A204.1 (cell line): Measurements from ENCODE around the gene RSRC2.
A peak's percentile ranks its signal among the peaks of the same experiment; 100 is the strongest.
"Not testable (repeated sequence)": the region's sequence is repeated elsewhere in the genome, so short reads cannot be mapped to it uniquely, and the experiment has no call there.

ENCODE experiments used
- FAIRE-seq: peaks from 2 replicates; lab custom pipeline; 2012; peaks lifted over from hg19 to GRCh38; lab: Jason Lieb, UNC

Gene RSRC2

DNA sequence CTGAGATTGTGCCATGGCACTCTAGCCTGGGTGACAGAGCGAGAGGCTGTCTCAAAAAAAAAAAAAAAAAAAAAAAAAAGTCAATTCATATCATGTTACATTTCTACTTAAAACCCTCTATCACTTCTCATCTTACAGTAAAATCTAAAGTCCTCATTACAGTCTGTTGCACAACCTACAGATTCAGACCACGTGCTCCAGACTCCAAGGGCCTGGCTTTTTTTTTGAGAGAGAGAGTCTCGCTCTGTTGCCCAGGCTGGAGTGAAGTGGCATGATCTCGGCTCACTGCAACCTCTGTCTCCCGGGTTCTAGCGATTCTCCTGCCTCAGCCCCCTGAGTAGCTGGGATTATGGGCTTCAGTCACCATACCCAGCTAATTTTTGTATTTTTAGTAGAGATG, 40.4 kb downstream of the RSRC2 start:
- not testable (repeated sequence) for FAIRE-seq

DNA sequence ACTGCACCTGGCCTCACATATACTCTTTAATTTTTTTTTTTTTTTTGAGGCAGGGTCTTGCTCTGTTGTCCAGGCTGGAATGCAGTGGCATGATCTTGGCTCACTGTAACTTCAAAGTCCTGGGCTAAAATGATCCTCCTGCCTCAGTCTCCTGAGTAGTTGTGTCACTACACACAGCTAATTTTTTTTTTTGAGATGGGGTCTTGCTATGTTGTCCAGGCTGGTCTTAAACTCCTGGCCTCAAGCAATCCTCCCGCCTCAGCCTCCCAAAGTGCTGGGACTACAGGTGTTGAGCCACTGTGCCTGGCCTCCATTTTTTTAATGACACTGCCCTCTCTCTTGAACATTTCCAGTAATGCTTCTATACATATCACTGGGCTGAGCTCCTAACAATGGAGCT, 42.4 kb downstream of the RSRC2 start:
- FAIRE-seq, result not testable (repeated sequence)

DNA sequence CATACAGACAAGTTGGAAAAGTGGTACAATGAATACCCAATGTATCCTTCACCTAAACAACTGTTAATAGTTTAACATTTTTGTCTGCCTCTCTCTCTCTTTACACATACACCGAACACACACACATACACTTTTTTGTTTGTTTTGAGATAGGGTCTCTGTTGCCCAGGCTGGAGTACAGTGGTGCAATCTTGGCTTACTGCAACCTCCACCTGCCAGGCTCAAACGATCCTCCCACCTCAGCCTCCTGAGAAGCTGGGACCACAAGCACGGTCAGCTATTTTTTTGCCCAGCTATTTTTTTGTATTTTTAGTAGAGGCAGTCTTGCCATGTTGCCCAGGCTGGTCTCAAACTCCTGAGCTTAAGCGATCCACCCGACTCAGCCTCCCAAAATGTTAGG, 42.8 kb downstream of the RSRC2 start:
- no peak for FAIRE-seq

GRCh38 chr12:122481861-122482260, 44.9 kb downstream of the RSRC2 start:
- FAIRE-seq, result no peak

- no peak for FAIRE-seq
Measured at GRCh38 chr12:122480753-122481152, 46.0 kb downstream of the RSRC2 start.

DNA sequence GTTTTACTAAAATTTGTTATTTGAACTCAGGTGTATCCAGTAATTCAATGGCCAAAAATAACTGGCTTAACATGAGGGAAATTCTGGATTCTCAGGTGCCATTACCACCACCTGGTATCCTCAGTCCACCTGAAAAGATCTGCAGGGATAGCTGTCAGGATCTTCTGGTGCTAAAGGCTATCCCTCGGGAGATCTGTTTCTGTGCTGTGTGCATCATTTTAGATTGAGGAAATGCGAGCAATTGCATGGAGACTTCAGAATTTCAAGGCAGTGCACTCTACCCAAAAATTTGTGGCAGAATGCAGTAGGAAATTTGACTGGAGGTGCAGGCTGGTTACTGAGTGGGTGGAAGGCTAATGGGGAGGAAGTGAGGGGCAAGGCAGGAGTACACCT, 52.4 kb downstream of the RSRC2 start:
- no peak for FAIRE-seq

GRCh38 chr12:122473543-122474323, 53.0 kb downstream of the RSRC2 start:
- FAIRE-seq, result no peak

- FAIRE-seq, result peak; percentile 97
Measured at GRCh38 chr12:122471324-122472226, 55.2 kb downstream of the RSRC2 start.

- FAIRE-seq, result not testable (repeated sequence)
Measured at GRCh38 chr12:122470576-122470975, 56.2 kb downstream of the RSRC2 start.

DNA sequence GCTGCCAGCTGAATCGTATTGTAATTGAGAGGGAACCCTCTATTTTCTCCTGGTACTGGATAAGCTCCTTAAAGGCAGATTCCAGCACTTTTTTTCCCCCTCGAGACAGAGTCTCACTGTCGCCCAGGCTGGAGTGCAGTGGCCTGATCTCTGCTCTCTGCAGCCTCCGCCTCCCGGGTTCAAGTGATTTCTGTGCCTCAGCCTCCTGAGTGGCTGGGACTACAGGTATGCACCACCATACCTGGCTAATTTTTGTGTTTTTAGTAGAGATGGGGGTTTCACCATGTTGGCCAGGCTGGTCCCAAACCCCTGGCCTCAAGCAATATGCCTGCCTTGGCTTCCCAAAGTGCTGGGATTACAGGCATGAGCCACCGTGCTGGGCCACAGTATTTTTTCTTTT, 56.9 kb downstream of the RSRC2 start:
- not testable (repeated sequence) for FAIRE-seq

GRCh38 chr12:122467983-122468382, 58.8 kb downstream of the RSRC2 start:
- FAIRE-seq, result no peak

DNA sequence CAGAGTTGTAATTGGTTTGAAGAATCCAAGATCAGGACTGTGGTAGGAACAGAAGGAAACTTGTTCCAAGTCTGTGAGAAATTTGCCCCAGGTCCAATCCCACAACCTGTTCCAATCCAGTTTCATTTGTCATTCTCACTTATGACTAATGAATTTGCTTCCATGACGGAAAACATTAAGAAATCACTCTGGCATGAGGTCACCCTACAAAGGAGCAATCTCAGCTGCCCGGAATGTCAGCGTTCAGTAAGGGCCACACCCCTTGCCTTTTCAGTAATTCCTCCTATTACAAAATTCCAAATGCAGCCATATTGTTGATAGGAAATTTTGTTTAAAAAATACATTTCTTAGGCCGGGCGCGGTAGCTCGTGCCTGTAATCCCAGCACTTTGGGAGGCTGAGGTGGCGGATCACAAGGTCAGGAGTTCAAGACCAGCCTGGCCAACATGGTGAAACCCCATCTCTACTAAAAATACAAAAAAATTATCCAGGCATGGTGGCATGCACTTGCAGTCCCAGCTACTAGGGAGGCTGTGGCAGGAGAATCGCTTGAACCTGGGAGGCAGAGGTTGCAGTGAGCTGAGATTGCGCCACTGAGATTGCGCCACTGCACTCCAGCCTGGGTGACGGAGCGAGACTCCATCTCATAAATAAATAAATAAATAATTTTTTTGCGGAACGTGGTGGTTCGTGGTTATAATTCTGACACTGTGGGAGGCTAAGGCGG, 62.3 kb downstream of the RSRC2 start:
- FAIRE-seq, result not testable (repeated sequence)

DNA sequence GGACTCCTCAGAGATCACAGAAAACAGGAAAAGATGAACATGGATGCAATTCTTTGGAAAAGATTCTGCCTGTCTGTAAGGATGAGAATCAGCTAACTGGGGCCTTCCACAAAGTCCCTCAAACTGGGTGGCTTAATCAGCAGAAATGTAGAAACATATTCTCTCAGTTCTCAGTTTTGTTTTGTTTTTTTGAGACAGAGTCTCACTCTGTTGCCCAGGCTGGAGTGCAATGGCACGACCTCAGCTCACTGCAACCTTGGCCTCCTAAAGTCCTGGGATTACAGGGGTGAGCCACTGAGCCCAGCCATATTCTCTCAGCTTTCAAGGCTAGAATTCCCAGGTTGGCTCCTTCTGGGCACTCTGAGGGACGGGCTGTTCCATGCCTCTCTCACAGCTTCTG, 66.1 kb downstream of the RSRC2 start:
- FAIRE-seq, result no peak

DNA sequence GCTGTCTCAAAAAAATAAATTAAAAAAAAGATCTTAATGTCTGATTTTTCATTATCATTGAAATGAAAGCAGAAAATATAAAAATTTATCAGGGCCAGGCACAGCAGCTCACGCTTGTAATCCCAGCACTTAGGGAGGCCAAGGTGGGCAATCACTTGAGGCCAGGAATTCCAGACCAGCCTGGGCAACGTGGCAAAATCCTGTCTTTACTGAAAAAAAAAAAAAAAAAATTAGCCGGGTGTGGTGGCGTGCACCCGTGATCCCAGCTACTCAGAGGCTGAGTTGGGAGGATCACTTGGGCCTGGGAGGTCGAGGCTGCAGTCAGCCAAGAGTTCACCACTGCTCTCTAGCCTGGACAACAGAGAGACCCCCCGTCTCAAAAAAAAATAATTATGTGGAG, 66.7 kb downstream of the RSRC2 start:
- FAIRE-seq, result no peak

DNA sequence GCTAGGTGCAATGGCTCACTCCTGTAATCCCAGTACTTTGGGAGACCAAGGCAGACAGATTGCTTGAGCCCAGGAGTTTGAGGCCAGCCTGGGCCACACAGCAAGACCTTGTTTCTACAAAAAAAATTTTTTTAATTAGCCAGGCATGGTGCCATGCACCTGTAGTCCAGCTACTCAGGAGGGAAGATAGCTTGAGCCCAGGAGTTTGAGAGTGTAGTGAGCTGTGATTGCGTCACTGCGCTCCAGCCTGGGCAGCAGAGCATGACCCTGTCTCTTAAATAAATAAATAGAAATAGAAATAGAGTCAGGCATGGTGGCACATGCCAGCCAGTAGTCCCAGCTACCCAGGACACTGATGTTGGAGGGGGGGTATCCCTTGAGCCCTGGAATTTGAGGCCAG, 67.5 kb downstream of the RSRC2 start:
- FAIRE-seq, result no peak

- no peak for FAIRE-seq
Measured at GRCh38 chr12:122458105-122459035, 68.4 kb downstream of the RSRC2 start.

GRCh38 chr12:122457627-122458026, 69.1 kb downstream of the RSRC2 start:
- no peak for FAIRE-seq

- FAIRE-seq, result no peak
Measured at GRCh38 chr12:122454739-122455138, 72.0 kb downstream of the RSRC2 start.

DNA sequence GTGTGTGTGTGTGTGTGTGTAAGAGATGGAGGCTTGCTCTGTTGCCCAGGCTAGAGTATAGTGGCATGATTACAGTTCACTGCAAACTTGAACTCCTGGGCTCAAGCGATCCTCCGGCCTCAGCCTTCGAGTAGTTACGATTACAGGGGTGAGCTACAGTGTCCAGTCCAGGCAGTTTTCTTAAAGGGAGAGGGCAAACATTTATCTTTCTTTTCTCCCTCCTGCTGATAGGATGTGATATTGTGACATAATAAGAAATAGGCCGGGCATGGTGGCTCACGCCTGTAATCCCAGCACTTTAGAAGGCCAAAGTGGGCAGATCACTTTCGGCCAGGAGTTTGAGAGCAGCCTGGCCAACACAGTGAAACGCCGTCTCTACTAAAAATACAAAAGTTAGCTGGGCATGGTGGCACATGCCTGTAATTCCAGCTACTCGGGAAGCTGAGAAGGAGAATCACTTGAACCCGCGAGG, 72.5 kb downstream of the RSRC2 start:
- FAIRE-seq, result no peak
